CD4-positive, alpha-beta T cell treated with Interleukin-6 at 100 ng/mL for 8 hours (primary cell): ENCODE measurements around the gene ZNF729.
"Not testable (repeated sequence)": the region's sequence is repeated elsewhere in the genome, so short reads cannot be mapped to it uniquely, and the experiment has no call there.

Source experiments
- DNase-seq: peaks from one replicate; pipeline ENCODE4 v3.0.0-alpha.2; 2020; ENCODE audit warnings: mixed read lengths, low spot score

The ZNF729 gene

GRCh38 chr19:22286151-22286810 lies at the start of gene ZNF729:
TSS of gene ZNF729 (plus strand) at chr19:22286441. CDS start at chr19:22286526, 85 bp downstream.
- DNase-seq, result no peak

GRCh38 chr19:22256856-22257255 lies 29.4 kb upstream of the ZNF729 start:
- DNase-seq, result no peak

- DNase-seq, result no peak
Measured at GRCh38 chr19:22257381-22257780, 28.9 kb upstream of the ZNF729 start.

GRCh38 chr19:22257916-22258315 lies 28.3 kb upstream of the ZNF729 start:
- DNase-seq, result no peak

- DNase-seq, result no peak
Measured at GRCh38 chr19:22260499-22260898, 25.7 kb upstream of the ZNF729 start.

GRCh38 chr19:22261596-22261995 lies 24.6 kb upstream of the ZNF729 start:
- no peak for DNase-seq

GRCh38 chr19:22263121-22263520 lies 23.1 kb upstream of the ZNF729 start:
- DNase-seq, result no peak

GRCh38 chr19:22321554-22321953 lies 35.3 kb downstream of the ZNF729 start:
- DNase-seq, result not testable (repeated sequence)

- DNase-seq, result no peak
Measured at GRCh38 chr19:22326219-22326618, 40.0 kb downstream of the ZNF729 start.

GRCh38 chr19:22327321-22327720 lies 41.1 kb downstream of the ZNF729 start:
- no peak for DNase-seq

GRCh38 chr19:22331521-22331920 lies 45.3 kb downstream of the ZNF729 start:
- no peak for DNase-seq

GRCh38 chr19:22332924-22333323 lies 46.7 kb downstream of the ZNF729 start:
- DNase-seq, result no peak

GRCh38 chr19:22335716-22336115 lies 49.5 kb downstream of the ZNF729 start:
- no peak for DNase-seq

GRCh38 chr19:22354665-22355064 lies 68.4 kb downstream of the ZNF729 start:
- no peak for DNase-seq
